ENCODE results near the gene POGZ. TPM values are rescaled to one million over a fixed set of nuclear protein-coding genes. Genes with fewer than 3 reads are reported as not detected.
A peak's percentile ranks its signal among the peaks of the same experiment; 100 is the strongest.
"Not testable (repeated sequence)": the region's sequence is repeated elsewhere in the genome, so short reads cannot be mapped to it uniquely, and the experiment has no call there.

Gene POGZ
- total RNA-seq, 1 experiment from 2014 or later: 34.5 TPM

DNA sequence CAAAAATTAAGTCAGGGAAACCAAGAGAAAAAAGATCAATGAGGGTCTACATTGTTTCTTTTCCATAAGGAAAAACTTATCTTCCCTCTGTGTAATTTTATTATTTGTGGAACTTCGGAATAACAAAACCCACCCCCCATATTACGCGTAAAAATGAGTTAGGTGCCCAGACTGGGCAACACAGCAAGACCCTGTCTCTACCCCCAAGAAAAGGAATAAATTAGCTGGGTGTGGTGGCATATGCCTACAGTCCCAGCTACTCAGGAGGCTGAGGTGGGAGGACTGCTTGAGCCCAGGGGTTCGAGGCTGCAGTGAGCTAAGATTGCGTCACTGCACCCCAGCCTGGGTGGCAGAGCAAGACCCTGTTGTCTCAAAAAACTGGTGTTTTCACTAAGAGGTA lies 39.5 kb downstream of the POGZ start:
- DNase-seq (ENCODE audit: extremely low read depth, low read depth): no peak

DNA sequence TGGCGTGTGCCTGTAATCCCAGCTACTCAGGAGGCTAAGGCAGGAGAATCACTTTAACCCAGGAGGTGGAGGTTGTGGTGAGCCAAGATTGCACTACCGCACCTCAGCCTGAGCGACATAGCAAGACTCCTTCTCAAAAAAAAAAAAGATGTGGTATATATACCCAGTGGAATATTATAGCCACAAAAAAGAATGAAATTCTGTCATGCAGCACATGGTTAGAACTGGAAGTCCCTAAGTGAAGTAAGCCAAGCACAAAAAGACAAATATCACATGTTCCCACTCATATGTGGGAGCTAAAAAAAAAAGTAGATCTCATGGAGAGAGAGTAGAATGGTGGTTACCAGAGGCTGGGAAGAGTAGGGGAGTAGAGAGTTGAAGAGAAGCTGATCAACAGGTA lies 41.2 kb downstream of the POGZ start:
- no peak for DNase-seq (ENCODE audit: extremely low read depth, low read depth)

DNA sequence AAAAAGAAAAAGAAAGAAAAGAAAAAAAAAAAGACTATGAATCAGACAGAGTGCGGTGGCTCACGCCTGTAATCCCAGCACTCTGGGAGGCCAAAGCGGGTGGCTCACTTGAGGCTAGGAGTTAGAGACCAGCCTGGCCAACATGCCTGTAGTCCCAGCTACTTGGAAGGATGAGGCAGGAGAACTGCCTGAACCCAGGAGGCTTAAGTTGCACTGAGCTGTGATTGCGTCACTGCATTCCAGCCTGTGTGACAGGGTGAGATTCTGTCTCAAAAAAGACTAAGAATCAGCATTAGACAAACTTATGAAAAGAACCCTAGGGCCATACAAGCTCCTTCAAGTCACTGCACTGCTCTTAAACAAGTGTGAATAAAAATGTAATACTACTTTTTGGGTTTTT lies 43.1 kb downstream of the POGZ start:
- DNase-seq (ENCODE audit: extremely low read depth, low read depth): no peak

DNA sequence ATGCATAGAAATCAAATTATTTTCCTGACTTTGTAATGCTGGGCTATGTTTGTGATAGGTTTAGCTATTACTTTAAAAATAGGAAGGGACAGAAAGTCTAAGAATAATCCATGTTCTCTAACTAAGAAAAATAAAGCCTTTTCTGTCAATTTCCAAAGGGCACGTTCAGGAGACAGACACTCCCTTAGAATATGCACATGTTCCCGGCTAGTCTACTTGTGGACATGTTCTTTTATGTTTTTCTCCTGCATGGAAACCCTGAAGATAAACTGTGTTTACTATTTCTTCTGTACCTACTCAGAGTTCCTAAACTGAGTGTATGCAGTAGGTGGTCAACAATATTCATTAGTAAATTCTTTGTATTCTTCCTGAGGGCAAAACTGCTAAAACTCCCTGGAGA lies 47.4 kb downstream of the POGZ start:
- DNase-seq (ENCODE audit: extremely low read depth, low read depth): no peak

DNA sequence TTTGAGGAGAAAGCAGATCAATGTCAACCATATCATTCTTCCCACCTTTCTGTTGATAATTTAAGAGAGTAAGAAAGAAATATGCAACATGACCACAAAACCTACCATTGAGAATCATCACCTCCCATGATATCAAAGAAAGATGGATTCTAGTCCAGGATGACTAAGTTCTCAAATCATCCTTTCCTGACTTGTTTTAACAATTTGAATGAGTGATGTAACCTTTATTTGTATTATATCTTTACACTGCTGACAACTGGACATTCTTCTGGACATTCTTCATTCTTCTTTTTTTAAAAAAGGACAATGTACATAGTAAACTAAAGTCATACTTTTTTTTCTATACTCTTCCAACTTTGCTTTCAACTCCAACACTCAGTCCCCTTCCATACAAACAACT lies 50.4 kb downstream of the POGZ start:
- no peak for DNase-seq (ENCODE audit: extremely low read depth, low read depth)

DNA sequence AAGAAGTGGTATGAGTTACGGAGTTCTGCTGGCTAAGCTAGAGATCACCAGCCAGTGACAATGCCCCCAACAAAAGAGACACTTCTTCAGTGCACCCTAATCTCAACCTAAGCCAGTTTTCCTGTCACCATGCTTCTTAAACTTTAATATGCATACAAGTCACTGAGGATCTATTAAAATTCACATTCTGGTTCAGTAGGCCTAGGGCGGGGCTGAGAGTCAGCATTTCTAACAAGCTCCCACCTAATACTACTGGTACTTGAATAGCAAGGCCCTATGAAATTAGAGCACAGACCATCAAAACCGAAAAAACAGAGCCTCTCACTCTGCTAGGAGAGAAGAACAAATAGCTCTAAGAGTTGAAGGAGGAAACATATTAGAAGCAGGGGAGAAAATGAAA lies 52.0 kb downstream of the POGZ start:
- no peak for DNase-seq (ENCODE audit: extremely low read depth, low read depth)

DNA sequence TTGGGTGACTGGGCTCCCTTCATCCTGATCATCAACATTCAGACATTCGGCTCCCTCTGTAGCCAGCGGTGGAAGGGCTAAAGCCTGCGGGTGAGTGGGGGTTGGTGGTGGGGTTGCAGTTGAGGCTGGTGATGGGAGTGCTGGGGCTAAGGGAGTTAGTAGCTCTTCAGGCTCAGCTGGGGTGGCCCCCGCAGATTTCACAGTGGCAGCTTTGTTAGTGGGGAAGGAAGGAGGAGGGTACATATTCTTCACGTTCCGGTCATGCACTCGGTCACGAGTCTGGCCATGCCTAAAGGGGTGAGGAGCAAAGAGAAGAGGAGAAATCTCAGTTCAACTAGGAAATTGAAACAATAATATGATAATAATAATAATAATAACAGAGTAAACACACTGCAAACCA lies 53.1 kb downstream of the POGZ start:
- DNase-seq (ENCODE audit: extremely low read depth, low read depth): no peak

DNA sequence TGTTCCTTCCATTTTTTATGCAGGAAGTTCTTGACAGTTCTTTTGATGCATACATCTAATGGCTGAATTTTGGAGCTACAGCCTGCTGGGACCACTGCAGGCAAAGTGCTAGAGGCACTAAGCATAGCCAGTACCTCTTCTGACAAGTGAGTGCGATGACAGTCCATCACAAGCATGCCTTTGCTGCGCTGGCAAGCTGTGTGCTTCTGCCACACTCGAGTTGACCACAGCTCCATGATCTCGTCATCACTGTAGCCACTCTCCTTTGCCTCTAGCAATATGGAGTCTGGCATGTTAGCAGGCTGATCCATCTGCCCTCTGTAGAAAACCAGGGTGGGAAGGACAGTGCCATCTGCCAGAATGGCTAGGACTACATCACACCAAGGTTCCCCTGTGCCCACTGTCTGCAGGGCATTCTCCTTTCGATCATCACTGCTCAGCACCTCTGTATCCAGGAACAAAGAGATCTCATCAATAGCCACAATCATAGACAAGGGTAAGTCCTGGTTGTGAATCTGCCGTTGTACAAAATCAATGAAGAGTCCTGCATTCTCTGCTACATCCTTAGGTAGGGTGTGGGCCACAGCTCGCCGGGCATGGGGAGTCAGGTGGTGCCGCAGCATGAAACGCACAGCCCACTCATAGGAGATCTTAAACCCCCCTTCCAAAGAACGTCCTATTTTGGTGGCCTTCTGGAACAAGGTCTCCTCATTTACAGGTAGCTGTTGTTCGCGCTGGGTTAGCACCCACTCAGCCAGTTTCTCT lies 53.9 kb downstream of the POGZ start:
- DNase-seq (ENCODE audit: extremely low read depth, low read depth): no peak

DNA sequence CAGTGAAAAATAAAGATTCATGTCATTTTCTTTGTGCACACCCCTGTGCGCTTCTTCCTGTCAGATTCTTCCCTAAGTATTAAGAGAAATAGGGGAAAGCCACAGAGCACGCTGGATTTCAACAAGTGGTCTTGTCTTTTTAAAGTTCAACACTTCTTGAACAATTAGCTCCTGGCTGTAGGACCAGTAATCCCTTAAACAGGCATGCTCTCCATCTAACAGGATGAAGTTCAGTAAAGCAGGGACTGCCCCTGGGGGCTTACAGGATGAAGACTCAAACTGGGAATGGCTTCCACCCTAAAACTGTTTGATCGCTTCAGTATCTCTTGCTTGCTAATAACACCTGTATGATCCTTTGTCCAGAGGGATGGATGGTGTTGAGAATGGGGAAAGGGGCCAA lies 55.7 kb downstream of the POGZ start:
- no peak for DNase-seq (ENCODE audit: extremely low read depth, low read depth)

DNA sequence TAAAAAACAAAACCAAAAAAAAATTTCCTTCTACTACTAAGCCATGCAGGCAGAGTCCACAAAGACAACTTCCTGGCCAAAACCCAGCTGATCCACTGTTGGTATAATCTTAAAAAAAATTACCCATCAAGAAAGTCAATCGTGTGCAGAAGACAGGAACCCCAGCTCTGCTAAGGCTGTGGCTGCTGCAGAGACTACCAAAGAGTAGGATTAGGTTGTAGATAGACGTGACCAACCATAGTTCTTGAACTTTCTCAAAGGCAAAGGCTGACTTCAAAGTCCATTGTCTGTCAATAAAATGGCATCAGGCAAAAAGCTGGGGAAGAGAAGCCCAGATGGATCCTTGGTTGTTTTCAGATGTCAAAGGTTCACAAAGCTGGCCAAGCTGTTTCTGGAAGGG lies 56.5 kb downstream of the POGZ start:
- no peak for DNase-seq (ENCODE audit: extremely low read depth, low read depth)

DNA sequence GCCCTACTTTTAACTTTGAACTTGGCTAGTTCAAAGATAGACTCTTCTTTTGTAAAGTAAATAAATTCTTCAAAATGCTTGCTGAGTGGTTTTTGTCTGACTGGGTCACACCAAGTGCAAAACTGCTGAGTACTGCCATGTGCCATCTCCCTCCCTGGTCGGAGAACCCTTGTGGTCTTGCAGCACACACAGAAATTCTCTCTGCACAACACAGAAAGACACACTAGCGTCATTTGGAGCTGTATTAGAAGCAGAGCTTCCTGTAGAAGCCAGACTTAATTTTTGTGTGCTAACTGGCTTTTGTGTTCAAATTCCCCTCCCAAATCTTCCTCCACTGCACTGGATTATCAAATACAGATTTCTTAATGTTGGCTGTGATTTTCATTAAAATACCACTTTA lies 57.4 kb downstream of the POGZ start:
- no peak for DNase-seq (ENCODE audit: extremely low read depth, low read depth)

DNA sequence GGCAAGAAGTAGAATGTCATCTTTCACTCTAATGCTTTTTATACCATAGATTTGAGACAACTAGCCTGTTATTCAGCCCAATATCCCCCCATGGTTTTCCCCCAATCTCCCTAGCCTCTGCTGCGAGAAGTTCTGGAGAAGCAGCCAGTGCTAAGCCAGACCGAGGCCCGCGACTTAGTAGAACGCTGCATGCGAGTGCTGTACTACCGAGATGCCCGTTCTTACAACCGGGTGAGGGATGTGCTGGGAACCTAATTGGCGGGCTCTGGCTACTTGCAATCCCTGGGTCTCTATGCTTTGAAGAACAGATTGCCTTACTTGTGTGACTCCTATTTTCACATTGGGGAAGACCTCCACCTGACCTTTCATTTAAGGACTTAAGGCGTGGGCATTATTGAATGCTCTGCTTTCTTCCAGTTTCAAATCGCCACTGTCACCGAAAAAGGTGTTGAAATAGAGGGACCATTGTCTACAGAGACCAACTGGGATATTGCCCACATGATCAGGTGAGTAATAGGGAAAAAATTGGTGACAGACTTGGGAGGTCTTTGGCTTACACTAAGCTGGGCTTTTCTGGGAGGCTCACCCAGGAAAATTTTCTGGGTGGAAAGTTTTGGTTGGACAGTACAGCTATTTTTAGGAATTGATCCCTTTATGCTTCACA lies 58.0 kb downstream of the POGZ start:
- DNase-seq (ENCODE audit: extremely low read depth, low read depth): no peak

DNA sequence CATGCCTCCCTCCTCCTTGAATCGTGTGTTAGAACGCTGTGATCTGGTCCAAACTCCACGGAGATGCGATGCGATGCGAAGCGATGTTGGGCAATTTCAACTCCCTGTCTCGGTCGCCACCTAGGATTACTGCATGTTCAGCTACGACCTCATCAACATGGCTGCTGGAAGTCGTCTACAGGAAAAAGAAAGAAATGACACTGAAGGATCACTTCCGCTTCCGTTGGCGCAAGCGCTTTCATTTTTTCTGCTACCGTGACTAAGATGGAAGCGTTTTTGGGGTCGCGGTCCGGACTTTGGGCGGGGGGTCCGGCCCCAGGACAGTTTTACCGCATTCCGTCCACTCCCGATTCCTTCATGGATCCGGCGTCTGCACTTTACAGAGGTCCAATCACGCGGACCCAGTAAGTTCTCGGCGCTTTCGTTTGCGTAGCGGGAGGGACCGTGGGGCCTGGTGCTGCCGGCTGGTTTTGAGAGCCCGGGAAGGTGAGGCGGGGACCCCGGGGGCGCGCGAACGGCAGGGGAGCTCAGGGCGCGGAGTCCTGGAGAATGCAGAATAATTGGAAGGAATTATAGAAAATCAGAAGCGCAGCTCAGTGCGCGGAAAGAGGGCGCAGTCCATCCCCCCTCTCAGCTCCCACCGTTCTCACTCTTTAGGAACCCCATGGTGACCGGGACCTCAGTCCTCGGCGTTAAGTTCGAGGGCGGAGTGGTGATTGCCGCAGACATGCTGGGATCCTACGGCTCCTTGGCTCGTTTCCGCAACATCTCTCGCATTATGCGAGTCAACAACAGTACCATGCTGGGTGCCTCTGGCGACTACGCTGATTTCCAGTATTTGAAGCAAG lies 59.7 kb downstream of the POGZ start, which contains the start of gene PSMB4:
PSMB4 (plus strand) TSS at position 250 of the 848 bp plus-strand sequence; CDS start at position 265, 15 bp downstream.
- peak; percentile 95 for DNase-seq (ENCODE audit: extremely low read depth, low read depth)

DNA sequence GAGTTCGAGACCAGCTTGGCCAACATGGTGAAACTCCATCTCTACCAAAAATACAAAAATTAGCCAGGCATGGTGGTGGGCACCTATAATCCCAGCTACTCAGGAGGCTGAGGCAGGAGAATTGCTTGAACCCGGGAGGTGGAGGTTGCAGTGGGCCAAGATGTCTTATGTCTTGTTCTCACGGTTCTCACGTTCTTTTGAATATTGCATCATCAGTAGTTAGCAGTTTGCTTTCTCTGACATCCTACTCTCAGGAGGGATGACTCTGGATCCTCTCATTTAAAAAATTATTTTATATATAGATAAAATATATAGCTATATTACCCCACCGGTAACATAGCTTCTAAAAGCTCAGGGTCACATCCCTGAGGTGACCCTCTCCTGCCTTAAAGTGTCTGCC lies 63.0 kb downstream of the POGZ start:
- not testable (repeated sequence) for DNase-seq (ENCODE audit: extremely low read depth, low read depth)

DNA sequence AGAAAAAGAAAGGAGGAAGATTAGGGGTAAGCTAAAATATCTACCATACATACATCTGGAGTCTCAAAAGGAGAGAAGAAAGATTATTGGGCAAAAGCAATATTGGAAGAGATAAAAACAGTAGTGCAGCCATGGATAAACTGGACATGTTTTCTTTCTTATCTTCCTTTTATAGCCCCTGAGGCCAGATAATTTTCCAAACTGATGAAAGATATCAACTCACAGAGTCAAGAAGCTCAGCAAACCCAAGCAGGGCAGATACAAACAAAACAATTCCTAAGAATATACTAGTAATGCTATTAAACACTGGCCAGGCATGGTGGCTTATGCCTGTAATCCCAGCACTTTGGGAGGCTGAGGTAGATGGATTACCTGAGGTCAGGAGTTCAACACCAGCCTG lies 65.7 kb downstream of the POGZ start:
- no peak for DNase-seq (ENCODE audit: extremely low read depth, low read depth)

DNA sequence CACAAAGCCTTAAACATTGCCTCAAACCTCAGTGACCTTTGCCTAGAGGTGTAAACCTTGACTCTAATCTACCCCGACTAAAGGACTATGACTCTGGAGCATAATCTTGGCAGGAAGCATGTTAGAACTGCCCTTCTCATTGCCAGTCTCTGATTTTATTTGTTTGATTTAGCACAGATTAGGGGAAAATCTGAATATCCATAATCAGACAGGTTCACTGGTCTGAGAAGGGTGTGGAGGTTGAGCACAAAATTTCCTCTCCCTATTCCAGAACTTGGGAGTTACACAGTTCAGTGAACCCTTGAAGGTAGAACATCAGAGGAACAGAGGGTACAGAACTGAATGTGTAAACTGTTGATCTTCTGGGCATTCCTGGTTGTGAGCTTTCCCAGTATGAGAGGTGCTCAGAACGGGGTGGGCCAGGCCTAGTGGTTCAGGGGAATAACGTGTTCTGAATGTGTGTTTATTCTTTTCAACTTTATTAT lies 68.2 kb downstream of the POGZ start:
- no peak for DNase-seq (ENCODE audit: extremely low read depth, low read depth)

DNA sequence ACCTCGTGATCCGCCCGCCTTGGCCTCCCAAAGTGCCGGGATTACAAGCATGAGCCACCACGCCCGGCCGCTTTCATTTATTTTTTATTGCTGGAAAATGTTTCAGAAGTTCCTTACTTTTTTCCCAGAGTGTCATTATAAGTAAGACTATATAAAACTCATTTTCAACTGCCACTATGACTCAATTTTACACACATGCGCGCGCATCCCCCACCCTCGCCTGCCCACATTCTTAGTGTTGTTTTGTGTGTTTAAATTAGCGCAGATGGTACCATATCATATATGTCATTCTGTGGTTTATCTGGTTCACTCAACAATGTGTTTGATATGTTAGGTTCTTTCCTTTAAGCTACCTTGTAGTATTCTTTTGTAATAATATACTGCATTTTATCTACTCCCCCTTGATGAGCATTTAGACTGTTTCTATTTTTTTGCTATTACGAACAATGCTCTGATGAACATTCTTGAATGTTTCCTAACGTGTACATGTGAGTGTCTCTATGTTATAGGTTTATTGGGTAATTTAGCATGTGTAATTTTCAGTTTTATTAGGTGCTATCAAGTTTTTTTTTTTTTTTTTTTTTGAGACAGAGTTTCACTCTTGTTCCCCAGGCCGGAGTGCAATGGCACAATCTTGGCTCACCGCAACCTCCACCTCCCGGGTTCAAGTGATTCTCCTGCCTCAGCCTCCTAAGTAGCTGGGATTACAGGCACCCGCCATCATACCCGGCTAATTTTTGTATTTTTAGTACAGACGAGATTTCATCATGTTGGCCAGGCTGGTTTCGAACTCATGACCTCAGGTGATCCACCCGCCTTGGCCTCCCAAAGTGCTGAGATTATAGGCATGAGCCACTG lies 68.8 kb downstream of the POGZ start:
- not testable (repeated sequence) for DNase-seq (ENCODE audit: extremely low read depth, low read depth)

DNA sequence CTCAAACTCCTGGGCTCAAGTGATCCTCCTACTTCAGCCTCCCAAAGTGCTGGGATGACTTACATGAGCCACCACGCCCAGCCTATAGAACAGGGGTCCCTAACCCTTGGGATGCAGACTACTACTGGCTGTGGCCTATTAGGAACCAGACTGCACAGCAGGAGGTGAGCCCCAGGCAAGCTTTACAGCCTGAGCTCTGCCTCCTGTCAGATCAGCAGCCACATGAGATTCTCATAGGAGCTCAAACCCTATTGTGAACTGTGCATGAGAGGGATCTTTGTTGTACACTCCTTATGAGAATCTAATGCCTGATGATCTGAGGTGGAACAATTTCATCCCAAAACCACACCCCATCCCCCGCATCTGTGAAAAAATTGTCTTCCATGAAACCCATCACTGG lies 73.3 kb downstream of the POGZ start:
- DNase-seq (ENCODE audit: extremely low read depth, low read depth): no peak

DNA sequence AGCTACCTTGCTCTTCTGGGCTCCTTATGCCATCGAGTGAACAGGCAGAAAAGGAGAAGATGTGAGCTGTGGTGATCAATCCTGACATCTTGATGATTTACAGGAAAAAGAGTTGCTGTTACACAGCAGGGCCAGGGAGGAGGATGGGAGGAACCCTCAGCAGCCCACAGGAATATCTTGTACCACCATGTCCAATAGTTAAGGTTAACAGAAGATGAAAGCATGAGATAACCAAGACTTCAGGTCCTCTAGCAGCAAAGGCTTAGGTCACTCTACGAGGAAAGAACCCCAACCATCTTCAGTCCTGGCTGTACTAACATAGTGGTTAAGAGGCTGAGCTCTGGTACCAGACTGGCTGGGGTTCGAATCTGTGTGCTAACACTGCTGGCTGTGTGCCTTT lies 74.7 kb downstream of the POGZ start:
- DNase-seq (ENCODE audit: extremely low read depth, low read depth): no peak

DNA sequence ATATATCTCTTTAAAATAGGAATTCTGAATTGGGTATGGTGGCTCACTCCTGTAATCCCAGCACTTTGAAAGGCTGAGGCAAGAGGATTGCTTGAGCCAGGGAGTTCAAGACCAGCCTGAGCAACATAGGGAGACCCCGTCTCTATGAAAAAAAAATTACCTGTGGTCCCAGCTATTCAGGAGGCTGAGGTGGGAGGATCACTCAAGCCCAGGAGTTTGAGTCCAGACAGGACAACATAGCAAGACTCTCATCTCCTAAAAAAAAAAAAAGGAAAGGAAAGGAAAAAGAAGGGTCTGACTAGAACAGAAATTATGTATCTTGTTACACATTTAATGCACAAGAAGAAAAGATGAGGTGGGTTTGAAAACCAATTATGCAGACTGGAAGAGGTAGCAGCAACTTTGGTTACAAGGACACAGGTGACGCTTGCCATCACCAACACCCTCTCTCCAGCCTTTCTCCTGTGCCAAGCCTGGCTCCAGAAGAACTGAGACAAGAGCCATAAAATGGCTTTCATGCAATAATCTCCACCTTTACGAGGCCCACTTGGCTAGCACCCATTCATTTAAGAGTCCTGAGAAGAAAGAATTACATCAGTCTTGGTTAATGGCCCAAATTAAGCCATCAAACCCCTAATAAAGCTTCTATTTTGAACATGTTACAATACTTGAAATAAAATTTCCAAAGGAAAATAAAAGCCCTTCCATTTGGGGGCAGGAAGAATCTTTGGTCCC lies 82.0 kb downstream of the POGZ start:
- DNase-seq (ENCODE audit: extremely low read depth, low read depth): no peak
